Fibroblast of lung (primary cell): ENCODE results near the gene ASH1L. TPM values are rescaled to one million over a fixed set of nuclear protein-coding genes. Genes with fewer than 3 reads are reported as not detected.

Experiments
- DNase-seq, 2 donors: peaks; one replicate each; pipeline versions ENCODE4 v3.0.0 to v3.0.0-alpha.2; 2010; ENCODE audit warnings: low read depth in 2 of 2
- H2AFZ ChIP-seq: 2 replicates; pipeline ENCODE4 v1.5.1; 2012; ENCODE audit warnings: low read length, control low read depth, inconsistent platforms
- H3K27ac ChIP-seq: 2 replicates; pipeline ENCODE4 v1.5.1; 2011; ENCODE audit warnings: low read length, control low read depth; ENCODE audit not compliant: insufficient read depth
- H3K27me3 ChIP-seq: 2 replicates; pipeline ENCODE4 v1.5.1; 2011; ENCODE audit warnings: mild to moderate bottlenecking, low read length; ENCODE audit not compliant: control insufficient read depth, insufficient read depth
- H3K36me3 ChIP-seq: 2 replicates; pipeline ENCODE4 v1.5.1; 2011; ENCODE audit warnings: low read length; ENCODE audit not compliant: control insufficient read depth, insufficient read depth
- H3K4me1 ChIP-seq: 2 replicates; pipeline ENCODE4 v1.5.1; 2011; ENCODE audit warnings: low read length; ENCODE audit not compliant: control insufficient read depth, insufficient read depth; ENCODE audit errors: extremely low read depth
- H3K4me2 ChIP-seq: 2 replicates; pipeline ENCODE4 v1.5.1; 2011; ENCODE audit warnings: low read length, control low read depth; ENCODE audit not compliant: insufficient read depth; ENCODE audit errors: extremely low read depth
- H3K4me3 ChIP-seq, 4 experiments: fragments of 200-600 bp in 1 of 4; sonication (generic) in 1 of 4; replicated peaks in 1 of 4; 2 replicates each; pipeline ENCODE4 v1.5.1; 2011 to 2016; ENCODE audit warnings: low read length in 4 of 4, low read depth in 3 of 4, mild to moderate bottlenecking in 3 of 4, control low read depth in 2 of 4, inconsistent platforms in 1 of 4, mixed read lengths in 1 of 4; ENCODE audit not compliant: insufficient read depth in 1 of 4; ENCODE audit errors: control extremely low read depth in 1 of 4
- H3K79me2 ChIP-seq: 2 replicates; pipeline ENCODE4 v1.5.1; 2012; ENCODE audit warnings: mild to moderate bottlenecking, low read length, inconsistent platforms; ENCODE audit not compliant: control insufficient read depth, insufficient read depth
- H3K9ac ChIP-seq: 2 replicates; pipeline ENCODE4 v1.5.1; 2011; ENCODE audit warnings: mild to moderate bottlenecking, low read length, control low read depth; ENCODE audit not compliant: insufficient read depth
- H3K9me3 ChIP-seq: 2 replicates; pipeline ENCODE4 v1.5.1; 2012; ENCODE audit warnings: low read depth, low read length; ENCODE audit not compliant: control insufficient read depth, insufficient read depth
- H4K20me1 ChIP-seq: 2 replicates; pipeline ENCODE4 v1.5.1; 2011; ENCODE audit warnings: low read length; ENCODE audit not compliant: control insufficient read depth, insufficient read depth; ENCODE audit errors: extremely low read depth
- CTCF ChIP-seq, 2 donors: IDR thresholded peaks in 1 of 2; conservative IDR thresholded peaks in 1 of 2; 1 replicate in 1 of 2; 2 replicates in 1 of 2; pipeline ENCODE4 v1.5.1; 2011 to 2012; ENCODE audit warnings: low read length in 2 of 2, control low read depth in 1 of 2, inconsistent platforms in 1 of 2, low read depth in 1 of 2, mild to moderate bottlenecking in 1 of 2
- EZH2 ChIP-seq: IDR thresholded peaks from 2 replicates; pipeline ENCODE4 v1.5.1; 2012; ENCODE audit warnings: low read length, control low read depth, mild to moderate bottlenecking; ENCODE audit errors: missing control alignments
- polyA plus RNA-seq, 2 donors: library from polyadenylated mRNA; depleted of rRNA in 1 of 2; stranded (reverse) in 1 of 2; unstranded in 1 of 2; fragments of >200 nt; gene quantifications; 2 replicates each; pipeline ENCODE4 v1.2.1, GENCODE V29; 2011 to 2012; ENCODE audit warnings: missing spikeins in 1 of 2
- total RNA-seq: library from RNA; depleted of rRNA; stranded (reverse); fragments of >200 nt; gene quantifications from 2 replicates; pipeline ENCODE4 v1.2.1, GENCODE V29; 2014

The ASH1L gene
- total and polyA plus RNA-seq, 2 donors (not counting 1 experiment from before 2014, with no cell fraction given), result 19.4 to 35.7 TPM

GRCh38 chr1:155548706-155549105 is 13.9 kb downstream of the ASH1L start:
- no peak for TF ChIP-seq CTCF (conservative IDR thresholded peaks at IDR 0.05 in 1 of 2, IDR thresholded peaks at IDR 0.05 in 1 of 2; ENCODE audit: low read depth in 1 of 2, low read length in 2 of 2)
- TF ChIP-seq EZH2, result no peak
- no peaks in the 10 kb centered on the region for H3K27me3 ChIP-seq
- no peaks in the 10 kb centered on the region for H3K36me3 ChIP-seq
- no peak overlapping the region for H3K27ac ChIP-seq
- peaks cover 77% of the 10 kb centered on the region for H3K79me2 ChIP-seq
- no peak overlapping the region for H3K4me2 ChIP-seq
- no peak for DNase-seq
- H3K4me3 ChIP-seq, result no peak overlapping the region
- H3K9ac ChIP-seq, result no peak overlapping the region
- no peaks in the 10 kb centered on the region for H3K4me1 ChIP-seq
- H4K20me1 ChIP-seq, result no peaks in the 10 kb centered on the region
- H3K9me3 ChIP-seq, result no peaks in the 10 kb centered on the region
- no peak overlapping the region for H2AFZ ChIP-seq

DNA sequence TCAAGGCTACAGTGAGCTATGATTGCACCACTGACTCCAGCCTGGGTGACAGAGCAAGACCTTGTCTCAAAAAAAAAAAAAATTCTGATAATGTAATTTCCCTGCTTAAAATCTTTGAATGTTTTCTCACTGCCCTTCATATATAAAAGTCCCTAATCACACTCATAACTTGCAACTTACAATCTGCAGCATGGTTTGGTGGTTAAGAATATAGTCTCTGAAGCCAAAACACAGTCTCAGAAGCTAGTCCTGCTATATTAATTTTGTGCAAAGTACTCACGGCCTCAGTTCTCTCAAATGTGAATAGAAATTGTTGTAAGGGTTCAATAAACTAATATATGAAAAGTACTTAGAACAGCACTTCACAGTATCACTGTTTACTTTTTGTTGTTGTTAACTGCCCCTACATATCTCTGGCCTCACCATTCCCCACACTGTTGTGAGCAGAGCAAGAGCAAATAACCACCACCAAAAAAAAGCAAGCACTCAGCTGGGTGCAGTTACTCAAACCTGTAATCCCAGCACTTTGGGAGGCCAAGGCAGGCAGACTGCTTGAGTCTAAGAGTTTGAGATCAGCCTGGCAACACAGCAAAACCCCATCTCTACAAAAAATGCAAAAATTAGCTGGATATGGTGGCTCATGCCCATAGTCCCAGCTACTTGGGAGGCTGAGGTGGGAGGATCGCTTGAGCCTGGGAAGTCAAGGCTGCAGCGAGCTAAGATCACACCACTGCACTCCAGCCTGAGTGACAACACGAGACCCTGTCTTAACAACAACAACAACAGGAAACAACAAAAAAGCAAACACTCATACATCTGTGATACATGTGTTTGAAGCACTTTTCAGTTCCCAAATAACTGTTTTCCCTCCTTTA is 22.4 kb downstream of the ASH1L start:
- no peak overlapping the region for H3K4me2 ChIP-seq
- H3K36me3 ChIP-seq, result no peaks in the 10 kb centered on the region
- no peak overlapping the region for H3K27ac ChIP-seq
- no peak for TF ChIP-seq CTCF (conservative IDR thresholded peaks at IDR 0.05 in 1 of 2, IDR thresholded peaks at IDR 0.05 in 1 of 2; ENCODE audit: low read depth in 1 of 2, low read length in 2 of 2)
- no peak for TF ChIP-seq EZH2
- H3K9me3 ChIP-seq, result no peaks in the 10 kb centered on the region
- H3K79me2 ChIP-seq, result peaks cover 77% of the 10 kb centered on the region
- H4K20me1 ChIP-seq, result peaks cover 2% of the 10 kb centered on the region
- H2AFZ ChIP-seq, result no peak overlapping the region
- no peak for DNase-seq
- H3K4me3 ChIP-seq, result no peak overlapping the region
- H3K4me1 ChIP-seq, result no peaks in the 10 kb centered on the region
- H3K9ac ChIP-seq, result no peak overlapping the region
- H3K27me3 ChIP-seq, result no peaks in the 10 kb centered on the region

GRCh38 chr1:155537193-155537592 is 25.4 kb downstream of the ASH1L start:
- TF ChIP-seq CTCF (conservative IDR thresholded peaks at IDR 0.05 in 1 of 2, IDR thresholded peaks at IDR 0.05 in 1 of 2; ENCODE audit: low read depth in 1 of 2, low read length in 2 of 2) (no peak), EZH2 (no peak)
- no peak overlapping the region for H3K27ac ChIP-seq
- no peaks in the 10 kb centered on the region for H3K4me1 ChIP-seq
- H3K4me3 ChIP-seq, result no peak overlapping the region
- H3K27me3 ChIP-seq, result no peaks in the 10 kb centered on the region
- H3K79me2 ChIP-seq, result peaks cover 82% of the 10 kb centered on the region
- H3K9ac ChIP-seq, result no peak overlapping the region
- no peak overlapping the region for H3K4me2 ChIP-seq
- H3K9me3 ChIP-seq, result no peaks in the 10 kb centered on the region
- DNase-seq, result no peak
- no peaks in the 10 kb centered on the region for H3K36me3 ChIP-seq
- no peak overlapping the region for H2AFZ ChIP-seq
- H4K20me1 ChIP-seq, result peaks cover 2% of the 10 kb centered on the region
